GM19035 (cell line): Measurements from ENCODE around the gene C11orf91.
"Not testable (repeated sequence)": the region's sequence is repeated elsewhere in the genome, so short reads cannot be mapped to it uniquely, and the experiment has no call there.

ENCODE experiments used
- ATAC-seq: cut with Tn5 transposase; IDR thresholded peaks from one replicate; pipeline ENCODE4 v1.9.1; 2021; ENCODE audit not compliant: unreplicated experiment

C11orf91 gene

DNA sequence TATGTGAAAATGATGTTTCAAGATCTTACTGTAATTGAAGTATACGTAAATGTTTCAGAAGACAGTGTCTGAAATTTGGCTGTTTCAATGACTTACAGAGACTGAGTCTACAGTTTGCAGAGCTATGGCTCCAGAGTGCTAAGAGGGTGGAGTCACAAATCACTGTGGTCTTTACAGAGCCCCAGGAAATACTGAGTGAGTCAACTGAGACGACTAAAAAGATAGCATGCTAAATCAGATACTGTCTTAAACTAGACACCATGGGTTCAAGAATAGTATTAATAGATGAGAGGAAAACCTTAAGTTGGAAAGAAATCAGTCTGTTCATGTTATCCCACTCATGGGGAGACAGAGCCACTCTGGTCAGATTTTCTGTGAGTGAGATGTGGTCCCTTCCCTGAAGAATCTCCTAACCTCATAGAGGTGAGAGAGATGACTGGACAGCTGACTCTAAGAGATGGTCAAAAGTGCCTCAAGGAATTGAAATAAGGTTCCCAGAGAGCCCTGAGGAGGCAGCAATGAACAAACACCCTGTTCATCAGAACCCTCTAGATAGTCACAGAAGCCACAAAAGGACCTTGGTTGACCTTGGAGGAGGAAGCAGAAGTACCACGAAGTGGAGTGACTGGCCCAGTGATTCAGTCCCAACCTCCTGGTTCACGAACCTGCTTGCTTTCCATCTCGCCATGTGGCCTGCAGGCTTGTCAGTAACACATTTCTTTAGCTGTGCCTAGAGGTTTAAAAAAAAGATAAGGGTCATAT, 30.2 kb downstream of the C11orf91 start:
- ATAC-seq: no peak

DNA sequence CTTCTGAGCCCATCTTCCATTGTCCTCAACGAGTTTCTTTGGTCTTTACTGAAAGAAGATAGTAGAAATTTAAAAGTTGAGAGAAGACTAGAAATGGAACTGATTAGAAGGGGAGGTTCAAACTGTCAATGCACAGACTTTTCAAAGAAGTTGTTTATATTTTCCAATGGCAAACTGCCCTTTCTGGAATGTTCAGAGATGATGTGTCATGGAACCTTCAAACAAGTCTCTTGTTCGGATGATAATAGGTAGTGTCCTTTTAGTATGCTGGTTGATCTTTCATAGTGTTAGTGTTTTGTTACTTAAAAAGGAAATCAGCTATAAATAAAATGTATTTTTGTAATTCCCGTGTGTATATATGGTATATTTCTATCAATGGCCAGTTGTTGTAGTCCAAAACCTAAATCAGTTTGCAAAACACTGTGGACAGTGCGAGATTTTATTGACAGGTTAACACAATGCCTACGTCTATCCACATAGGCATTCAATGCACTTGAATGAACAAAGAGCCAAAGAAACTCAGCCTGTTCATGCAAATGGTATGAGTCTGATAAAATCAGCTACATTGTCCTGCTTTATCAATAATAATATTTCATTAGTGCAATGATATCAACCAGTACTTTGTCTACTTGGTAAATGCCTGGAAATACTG, 30.9 kb downstream of the C11orf91 start:
- no peak for ATAC-seq

DNA sequence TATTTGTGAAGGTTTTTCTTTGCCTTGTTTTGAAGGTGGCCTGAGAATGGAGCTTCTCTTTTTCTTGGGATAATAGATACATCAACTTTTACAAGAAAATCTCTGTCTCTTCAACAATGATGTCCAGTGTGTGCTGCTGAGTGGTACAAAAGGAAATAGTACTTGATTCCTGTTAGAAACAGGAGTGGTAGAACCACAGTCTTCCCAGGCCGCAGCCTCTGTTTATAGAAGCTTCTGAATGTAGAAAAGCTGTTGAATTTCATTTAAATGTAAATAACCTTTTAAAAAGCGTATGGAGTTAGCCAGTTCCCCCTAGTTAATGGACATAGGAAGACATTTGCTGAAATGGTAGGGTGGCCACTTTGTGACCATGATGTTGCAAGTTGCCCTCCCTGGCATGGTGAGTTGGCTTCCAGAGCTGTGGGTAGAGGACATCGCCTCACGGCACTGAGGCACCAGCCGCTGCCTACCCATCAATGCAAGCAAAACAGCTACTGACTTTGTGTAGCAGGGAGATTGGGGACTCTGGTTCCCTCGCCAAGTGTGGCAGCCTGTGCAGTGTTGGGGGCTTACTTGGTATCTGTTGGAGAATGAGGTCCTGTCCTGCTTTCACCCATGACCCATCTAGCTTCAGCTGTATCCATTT, 31.6 kb downstream of the C11orf91 start:
- no peak for ATAC-seq

DNA sequence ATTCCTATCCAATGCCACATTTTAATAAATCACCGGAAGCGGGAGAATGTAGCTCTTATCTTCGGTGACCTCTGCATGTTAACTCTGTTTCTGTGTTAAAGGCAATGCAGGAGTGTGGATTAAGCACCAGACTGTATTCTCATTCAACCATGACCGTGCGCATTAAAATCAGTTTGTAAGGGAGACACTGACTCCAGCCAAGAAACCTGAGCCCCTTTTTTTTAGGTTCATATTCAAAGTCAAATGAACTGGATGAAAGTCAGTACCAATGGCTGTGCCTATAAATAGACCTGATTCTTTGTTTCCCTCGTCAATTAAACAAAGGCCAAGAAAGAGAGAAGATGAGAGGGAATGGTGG, 32.2 kb downstream of the C11orf91 start:
- ATAC-seq: no peak

DNA sequence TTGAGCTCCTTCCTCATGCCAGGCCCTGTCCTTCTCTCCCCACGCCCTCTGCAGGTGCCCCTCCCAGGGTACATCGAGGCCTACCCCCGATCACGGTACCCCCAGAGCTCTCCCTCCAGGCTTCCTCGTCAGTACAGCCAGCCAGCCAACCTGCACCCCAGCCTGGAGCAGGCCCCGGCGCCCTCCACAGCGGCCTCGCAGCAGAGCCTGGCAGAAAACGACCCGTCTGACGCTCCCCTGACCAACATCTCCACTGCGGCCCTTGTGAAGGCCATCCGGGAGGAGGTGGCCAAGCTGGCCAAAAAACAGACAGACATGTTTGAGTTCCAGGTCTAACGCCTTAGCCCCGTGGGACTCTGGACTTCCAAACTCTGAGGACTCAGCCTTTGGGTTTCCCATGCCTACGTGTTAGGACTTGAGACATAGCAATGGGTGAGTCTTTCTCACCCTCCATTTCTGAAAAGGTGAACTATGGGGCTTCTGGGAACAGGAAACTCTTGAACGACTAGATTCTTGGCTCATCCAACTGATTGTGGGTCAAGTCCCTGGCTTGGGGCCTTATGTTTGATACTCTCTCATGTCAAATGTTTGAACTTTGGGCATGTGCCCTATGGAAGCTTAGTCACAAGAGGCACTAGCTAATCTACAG, 32.7 kb downstream of the C11orf91 start:
- ATAC-seq: no peak

DNA sequence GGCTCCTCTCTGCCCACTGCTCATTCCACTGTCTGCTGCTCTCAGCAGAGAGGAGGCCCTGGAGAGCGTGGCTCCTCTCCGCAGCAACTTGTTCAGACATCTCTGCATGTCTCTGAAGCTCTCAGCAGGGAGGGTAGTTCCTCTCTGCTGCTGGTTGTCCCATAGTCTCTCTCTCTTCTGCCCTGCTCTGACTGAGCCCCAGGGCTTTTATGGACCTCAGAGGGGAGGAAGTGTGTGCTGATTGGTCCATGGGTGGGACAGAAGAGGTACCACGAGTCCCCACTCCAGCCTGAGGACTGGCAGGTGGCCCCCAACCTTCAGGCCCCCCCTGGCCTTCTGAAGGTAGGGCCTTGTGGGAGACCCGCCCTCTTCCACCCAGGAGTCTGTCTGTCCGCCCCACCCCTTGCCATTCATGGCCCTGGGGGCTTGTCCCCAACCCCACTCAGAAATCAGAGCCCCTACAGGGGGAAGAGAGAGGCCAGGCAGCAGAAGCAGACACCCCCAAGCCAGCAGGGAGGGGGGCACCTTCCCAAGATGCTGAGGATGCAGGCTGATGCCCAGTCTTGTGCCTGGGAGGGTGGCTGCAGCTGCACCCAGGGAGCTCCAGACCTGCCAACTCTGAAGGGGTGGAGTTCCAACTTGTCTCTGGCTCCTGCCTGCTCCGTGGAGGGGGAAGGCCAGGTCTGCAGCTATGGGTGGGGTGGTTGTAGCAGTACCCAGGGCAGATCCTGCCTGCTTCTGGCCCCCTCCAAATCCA, 35.1 kb downstream of the C11orf91 start:
- no peak for ATAC-seq

DNA sequence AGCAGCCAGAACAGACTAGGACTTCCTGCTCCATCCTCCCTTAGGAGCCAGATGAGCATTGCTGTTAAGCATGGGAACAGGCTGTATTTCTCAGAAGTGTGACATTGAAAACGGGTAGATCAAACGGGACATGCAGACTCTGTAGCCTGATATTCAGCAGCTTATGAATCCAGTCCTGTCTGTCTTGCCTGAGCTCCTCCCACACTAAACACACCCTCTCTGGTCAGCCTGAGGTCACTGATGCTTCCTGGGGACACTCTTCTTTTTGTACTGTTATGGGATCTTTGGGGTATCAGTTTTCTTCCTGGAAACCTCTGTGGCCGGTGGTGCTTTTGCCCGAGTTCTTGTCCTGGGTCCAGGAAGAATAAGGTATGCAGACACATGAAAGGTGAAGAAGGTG, 35.8 kb downstream of the C11orf91 start:
- ATAC-seq: no peak

DNA sequence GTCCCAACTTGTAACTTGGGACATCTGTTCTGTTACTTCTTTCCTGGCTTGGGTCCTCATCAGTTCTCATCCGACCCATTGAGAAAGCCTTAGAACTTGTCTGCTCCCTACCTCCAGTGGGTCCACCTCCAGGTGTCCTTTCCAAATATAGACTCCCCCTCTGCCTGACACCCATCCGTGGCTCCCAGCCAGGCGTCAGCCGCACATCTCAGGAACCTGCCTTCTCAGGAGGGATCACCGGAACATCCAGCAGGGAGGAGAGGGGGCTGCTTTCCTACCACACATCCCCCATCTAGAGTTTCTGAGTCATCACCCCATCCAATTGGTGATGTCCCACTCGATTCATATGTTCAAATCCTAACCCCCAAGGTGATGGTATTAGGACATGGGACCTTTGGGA, 36.5 kb downstream of the C11orf91 start:
- no peak for ATAC-seq

DNA sequence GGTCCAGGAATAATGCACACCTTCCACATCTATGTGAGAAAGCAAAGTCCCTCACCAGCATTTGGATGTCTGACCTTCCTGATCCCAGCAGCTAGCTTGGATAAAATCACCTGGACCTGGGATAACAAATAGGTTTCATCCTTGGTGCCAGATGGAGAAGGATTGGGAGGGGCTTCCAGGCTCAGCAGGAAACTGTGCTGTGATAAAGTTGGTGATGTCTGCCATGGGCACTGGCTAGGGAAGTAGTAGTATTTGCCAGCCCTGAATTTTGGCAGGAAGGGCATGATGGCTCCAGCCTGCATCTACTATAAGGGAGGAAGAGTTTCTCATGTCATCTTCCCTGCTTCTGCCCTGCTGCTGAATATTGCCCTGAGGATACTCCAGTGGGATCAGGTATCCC, 37.5 kb downstream of the C11orf91 start:
- no peak for ATAC-seq

DNA sequence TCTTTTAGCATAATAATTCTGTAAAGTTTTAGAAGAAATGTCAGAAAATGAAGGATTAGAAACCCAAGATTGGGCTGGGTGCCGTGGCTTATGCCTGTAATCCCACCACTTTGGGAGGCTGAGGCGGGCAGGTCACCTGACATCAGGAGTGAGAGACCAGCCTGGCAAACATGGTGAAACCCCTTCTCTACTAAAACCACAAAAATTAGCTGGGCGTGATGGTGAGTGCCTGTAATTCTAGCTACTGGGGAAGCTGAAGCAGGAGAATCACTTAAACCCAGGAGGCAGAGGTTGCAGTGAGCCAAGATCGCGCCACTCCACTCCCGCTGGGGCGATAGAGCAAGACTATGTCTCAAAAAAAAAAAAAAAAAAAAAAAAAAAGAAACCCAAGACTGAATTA, 39.1 kb downstream of the C11orf91 start:
- not testable (repeated sequence) for ATAC-seq

DNA sequence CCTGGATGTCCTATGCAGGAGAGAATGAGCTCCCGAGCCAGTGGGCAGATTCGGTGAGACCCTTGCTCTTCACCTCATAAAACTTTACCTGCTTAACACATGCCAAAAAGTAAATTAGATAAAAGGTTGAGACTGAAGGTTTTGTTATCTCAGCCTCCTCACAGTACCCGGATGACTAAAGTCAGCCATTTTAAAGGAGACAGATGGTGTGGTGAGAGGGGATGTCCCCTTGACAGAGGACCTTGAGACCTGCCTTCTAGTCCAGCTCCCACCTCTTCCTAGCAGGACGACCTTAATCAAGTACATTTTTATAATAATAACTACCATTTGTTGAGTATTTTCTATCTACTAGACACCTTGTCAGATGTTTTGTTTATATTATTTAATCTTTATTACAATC, 39.7 kb downstream of the C11orf91 start:
- no peak for ATAC-seq

DNA sequence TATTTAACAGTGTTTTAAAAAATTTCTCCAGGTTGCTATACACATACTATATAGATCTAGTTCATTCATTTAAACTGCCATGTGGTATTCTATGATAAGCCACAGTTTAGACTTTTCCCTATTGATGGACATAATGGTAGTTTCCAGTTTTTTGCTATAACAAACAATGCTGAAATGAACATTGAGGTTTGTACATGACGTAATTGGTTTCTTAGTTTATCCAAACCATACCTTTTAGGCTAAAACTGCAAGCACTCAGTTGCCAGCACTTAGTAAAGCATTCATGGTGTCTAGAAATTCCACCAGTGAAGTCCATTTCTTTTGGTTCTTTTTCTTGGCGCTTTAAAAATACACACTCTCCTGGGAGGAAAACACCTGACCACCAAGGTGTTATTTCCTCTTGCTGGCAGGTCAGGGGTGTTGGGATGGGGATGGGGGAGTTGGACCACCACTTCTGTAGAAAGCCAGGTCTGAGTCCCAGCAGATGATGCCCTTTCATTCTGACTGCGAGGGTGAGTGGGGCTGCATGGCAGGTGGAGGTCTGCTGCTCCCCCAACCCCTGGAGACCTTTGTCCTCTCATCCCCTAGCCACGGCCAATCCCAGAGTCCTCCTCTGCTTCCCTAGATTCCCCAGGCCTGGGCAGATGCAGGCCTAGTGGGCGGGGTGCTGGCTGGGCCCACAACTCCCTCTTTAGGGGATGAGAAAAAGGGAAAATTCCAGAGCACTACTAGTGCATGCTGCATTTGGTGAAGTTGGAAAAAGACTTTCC, 41.1 kb downstream of the C11orf91 start:
- no peak for ATAC-seq

DNA sequence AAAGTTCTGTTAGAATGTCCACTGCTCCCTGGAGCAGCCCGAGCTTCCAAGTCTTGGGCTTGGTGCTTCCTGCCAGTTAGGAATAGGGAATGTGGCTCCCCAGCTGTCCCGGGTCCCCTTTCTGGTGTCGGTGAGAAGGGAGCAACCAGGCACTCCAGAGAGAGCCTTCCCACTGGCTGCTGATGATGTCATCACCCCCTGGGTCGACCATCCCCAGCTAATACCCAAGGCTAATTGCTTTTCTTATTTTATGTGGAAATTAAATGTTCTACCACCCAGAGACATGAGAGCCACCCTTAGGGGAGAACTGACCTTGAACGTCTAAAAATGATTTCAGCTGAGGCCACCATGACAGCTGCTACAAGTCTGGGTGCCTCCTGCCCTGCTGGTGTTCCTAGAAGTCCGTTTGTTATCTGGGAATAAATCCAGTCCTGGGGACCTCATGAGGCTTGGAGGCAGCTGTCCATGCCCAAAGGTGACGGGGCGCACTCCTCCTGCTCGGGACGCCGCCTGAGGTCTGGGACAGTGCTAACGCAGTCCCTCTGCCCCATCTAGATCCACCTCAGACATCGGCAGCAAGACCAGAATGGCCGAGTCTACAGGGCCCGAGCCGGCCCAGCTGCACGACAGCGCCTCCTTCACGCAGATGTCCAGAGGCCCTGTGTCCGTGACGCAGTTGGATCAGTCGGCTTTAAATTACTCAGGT, 42.3 kb downstream of the C11orf91 start:
- no peak for ATAC-seq

DNA sequence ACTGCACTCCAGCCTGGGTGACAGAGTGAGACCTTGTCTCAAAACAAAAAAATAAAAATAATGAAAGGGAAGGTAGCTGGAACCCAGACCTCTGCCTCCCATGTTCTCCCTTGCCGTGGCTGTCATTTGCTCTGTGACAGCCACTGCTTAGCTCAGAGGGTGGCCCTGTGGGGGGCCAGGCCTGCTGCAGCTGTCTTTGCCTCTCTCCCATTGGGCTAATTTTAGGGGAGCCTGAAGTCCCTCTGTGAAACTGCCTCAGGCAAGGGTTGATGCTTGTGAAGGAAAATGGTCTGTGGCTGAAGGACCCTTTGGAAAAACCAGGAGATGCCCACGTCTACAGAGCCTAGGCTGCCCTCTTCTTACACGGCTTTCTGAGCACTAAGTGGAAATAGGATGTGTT, 42.9 kb downstream of the C11orf91 start:
- ATAC-seq: no peak

DNA sequence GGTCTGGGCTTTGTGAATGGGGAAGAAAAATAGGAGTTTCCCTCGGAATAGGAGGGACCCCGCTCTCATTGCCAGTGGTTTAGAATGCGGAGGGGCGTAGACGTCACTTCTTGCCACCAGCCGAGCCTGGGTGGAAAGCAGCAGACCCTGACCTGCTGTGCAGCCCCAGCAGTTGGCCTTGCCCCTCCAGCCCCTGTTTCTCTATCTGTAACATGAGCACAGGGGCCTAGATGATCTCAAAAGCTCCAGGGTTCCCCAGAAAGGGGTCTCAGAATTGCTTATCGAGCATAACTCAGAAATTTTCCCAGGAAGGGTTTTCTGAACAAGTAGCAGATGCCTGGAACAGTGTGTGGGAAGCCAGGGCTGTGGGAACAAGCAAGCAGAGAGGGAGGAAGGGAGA, 43.9 kb downstream of the C11orf91 start:
- no peak for ATAC-seq

DNA sequence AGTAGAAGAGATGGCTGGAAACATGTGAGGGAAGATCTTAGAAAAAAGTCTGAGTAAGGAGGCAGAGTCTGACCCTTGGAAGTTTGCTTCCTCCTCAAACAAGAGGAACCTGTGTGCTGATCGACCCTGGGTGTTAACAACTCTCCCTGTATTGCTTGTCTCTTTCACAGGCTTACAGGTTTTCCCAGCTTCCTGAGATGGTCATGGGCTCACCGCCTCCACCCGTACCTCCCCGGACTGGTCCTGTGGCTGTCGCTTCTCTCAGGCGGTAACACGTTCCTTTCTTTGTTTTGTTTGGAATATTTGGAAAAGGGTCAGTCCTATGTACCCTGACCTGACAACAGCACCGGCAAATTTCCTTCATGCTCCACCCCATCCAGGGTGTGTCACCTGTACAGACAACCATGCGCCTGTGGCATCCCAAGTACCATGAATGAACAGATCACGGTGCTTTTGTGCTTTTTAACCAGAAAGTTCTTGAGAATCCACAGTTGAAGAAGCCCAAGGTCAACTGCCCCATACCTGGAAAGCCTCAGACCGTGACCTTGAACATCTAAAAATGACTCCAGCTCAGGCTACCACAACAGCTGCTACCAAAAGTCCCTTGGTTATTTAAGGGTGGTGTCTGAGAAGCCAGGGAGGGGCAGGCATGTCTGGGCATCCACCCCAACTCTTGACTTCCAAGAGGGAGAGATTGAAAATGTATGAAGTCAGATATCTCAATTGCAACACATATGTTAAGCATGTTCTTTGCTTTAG, 44.6 kb downstream of the C11orf91 start:
- peak; percentile 73 for ATAC-seq

DNA sequence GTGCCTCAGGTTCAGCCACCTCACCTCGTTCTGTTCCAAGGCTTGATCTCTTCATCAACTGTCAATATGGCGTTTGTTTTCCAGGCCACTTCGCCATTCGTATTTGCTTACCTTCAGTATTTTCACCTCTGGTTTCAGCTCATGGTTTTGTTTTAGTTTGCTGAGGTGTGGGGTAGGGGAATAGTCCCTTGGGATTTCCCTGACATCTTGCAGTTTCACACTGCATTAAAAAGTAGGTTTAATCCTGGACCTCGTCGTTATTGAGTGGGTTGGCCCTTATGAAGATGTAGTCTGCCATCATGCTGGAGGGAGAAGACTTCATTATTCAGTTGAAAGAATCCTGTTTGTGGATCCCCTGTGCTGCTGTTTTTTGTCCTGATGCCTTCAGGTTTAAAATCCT, 46.0 kb downstream of the C11orf91 start:
- ATAC-seq: no peak

DNA sequence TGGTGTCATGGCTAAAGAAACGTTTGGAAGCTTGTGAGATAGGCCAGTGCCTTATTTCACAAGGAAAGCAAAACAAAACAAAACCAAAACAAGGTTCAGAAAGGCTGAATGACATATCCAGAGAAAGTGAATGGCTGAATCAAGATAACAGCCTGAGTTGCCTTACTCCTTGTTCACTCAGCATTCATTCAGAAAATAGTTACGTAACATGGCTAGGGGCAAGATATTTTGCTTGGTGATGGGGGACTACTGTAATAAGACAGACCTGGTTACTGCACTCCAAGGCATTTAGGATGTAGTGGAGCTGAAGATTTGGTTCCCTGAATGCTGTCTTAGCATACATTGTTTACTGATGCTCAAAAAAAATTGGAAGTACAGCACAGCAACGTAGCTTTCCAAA, 47.7 kb downstream of the C11orf91 start:
- no peak for ATAC-seq

DNA sequence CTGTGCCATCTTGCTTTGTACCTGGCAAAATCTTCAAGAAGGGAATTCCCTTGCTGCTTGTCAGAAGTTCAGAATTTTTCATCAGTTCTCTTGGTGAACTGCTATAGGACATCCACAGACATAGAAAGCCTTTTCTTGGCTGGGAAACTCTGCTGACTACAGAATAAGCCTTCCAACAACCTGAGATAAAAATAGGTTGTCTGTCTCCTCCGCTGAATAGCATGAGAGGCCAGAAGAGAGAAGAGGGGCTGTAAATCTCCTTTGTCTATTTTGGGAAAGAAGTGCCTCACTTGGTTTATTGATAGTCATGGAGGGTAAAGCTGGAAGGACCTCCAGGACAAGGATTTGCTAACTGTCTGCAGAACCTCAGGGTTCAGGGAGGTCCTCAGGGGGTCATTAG, 48.2 kb downstream of the C11orf91 start:
- ATAC-seq: no peak
